ENCODE data around the gene ACSS2.

ACSS2 gene

DNA sequence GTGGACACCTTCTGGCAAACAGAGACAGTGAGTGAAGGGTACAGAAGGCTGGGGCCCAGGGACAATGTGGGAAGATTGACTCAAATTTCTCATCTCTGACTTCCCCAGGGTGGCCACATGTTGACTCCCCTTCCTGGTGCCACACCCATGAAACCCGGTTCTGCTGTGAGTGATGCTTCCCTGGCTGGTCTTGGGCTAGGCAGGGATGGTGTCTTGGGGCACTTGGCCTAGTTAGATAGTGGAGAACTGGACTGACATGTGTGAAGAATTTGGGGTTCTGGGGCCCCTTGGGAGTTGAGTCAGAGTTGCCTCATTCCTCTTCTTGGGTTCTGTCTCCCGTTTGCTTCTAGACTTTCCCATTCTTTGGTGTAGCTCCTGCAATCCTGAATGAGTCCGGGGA, 45.0 kb downstream of the ACSS2 start:
- TF ChIP-seq GATA3 (IDR thresholded peaks at IDR 0.05; ENCODE audit: low read depth, low read length) (no peak), GATA2 (IDR thresholded peaks at IDR 0.05; ENCODE audit: low read depth, low read length) (no peak)

DNA sequence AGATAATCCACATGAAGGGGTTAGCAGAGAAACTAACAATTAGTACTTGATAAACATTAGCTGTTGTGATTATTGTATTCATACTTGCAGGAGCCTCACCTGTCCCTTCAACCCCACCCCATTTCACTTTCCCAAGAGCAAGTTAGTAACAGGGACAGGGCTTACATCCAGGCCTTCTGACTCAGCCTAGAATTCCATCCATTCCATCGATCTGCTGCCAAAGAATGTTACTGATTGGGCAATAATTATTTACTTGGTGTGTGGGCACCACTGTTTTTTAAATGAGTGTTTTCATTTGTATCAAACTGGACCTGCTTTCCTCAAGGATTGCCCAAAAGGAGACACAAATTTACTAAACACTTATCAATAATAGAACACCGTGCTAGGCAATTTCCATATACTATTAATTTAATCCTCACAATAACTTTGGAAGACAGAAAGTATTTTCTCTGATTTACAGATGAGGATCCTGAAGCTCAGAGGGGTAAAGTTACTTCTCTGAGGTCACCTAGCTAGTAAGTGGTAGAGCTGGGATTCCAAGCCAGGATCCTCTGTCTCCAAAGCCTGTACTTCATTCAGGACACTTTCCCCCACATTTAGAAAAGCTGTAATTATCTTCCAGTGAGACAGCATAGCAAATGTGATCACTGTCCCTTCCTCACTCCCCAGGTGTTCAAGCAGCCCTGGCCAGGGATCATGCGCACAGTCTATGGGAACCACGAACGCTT, 46.4 kb downstream of the ACSS2 start:
- TF ChIP-seq GATA2 (IDR thresholded peaks at IDR 0.05; ENCODE audit: low read depth, low read length): no peak
- TF ChIP-seq GATA3 (IDR thresholded peaks at IDR 0.05; ENCODE audit: low read depth, low read length): no peak

DNA sequence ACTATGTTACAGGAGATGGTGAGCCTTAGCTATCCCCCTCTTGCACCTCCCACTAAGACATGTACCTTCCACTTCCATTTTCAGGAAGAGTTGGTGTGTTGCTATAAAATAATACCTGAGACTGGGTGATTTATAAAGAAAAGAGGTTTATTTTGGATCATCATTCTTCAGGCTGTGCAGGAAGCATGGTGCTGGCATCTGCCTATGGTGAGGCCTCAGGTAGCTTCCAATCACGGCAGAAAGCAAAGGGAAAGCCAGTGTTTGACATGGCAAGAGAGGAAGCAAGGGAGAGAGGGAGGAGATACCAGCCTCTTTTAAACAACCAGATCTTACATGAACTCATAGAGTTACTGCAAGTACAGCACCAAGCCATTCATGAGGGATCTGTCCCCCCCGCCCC, 47.0 kb downstream of the ACSS2 start:
- TF ChIP-seq GATA2 (IDR thresholded peaks at IDR 0.05; ENCODE audit: low read depth, low read length): no peak
- no peak for TF ChIP-seq GATA3 (IDR thresholded peaks at IDR 0.05; ENCODE audit: low read depth, low read length)

DNA sequence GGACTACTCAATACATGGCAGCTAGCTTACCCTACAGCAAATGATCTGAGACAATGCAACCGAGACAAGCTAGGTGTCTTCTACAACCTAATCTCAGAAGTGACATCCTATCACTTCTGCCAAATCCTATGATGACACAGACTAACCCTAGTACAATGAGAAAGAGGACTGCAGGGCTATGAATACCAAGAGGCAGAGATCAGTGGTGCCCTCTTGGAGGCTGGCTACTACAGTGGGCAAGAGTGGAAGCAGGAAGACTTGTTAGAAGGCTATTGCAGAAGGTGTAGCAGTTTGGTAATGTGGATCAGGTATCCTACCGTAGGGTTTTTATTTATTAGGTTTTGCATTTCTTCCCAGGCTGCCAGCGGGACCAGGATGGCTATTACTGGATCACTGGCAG, 48.9 kb downstream of the ACSS2 start:
- no peak for TF ChIP-seq GATA3 (IDR thresholded peaks at IDR 0.05; ENCODE audit: low read depth, low read length)
- no peak for TF ChIP-seq GATA2 (IDR thresholded peaks at IDR 0.05; ENCODE audit: low read depth, low read length)

DNA sequence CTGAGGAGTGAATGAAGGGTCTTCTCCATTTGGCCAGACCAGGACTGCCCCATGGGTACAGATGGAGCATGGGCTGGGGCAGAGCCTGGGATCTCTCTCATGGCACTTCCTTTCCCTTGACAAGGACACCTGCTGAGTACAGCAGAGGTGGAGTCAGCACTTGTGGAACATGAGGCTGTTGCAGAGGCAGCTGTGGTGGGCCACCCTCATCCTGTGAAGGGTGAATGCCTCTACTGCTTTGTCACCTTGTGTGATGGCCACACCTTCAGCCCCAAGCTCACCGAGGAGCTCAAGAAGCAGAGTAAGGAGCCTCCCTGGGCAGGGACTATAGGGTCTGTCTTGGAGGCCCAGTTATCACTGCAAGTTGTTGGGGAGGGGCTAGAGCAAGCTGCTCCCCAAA, 49.6 kb downstream of the ACSS2 start:
- no peak for TF ChIP-seq GATA2 (IDR thresholded peaks at IDR 0.05; ENCODE audit: low read depth, low read length)
- TF ChIP-seq GATA3 (IDR thresholded peaks at IDR 0.05; ENCODE audit: low read depth, low read length): no peak

DNA sequence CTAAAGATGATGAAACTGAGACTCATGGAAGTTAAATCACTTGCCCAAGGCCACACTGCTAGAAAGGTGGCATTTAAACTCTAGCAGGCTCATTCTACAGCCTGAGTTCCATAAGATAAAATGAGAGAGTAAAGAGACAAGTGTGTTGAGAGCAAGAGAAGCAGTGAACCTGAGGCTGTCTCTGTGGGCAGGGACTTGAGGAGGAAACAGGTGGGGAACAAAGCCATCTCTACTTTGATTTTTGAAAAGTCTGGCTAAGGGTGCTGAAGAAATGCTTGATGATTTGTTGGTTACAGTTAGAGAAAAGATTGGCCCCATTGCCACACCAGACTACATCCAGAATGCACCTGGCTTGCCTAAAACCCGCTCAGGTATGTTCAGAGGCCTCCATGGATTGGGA, 50.2 kb downstream of the ACSS2 start:
- TF ChIP-seq GATA2 (IDR thresholded peaks at IDR 0.05; ENCODE audit: low read depth, low read length) (no peak), GATA3 (IDR thresholded peaks at IDR 0.05; ENCODE audit: low read depth, low read length) (no peak)

DNA sequence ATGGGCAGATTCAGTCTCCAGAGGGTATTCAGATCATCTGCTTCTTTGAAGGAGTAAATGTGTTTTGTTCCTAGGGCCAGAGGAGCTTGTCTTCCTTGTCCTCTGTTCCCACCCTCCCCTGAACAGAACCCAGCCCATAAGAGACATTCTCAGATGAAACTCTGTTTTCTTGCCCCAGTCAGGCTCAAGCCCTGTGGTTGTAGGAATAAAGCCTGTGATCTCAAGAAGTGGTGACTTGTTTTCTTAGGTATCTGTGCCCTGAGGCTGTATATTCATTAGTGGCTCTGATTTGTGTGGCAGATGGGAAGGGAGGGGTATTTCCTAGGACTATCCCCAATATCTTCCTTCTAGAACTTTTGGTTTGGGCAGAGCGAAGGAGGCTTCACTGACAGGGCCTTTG, 51.3 kb downstream of the ACSS2 start:
- TF ChIP-seq GATA2 (IDR thresholded peaks at IDR 0.05; ENCODE audit: low read depth, low read length) (no peak), GATA3 (IDR thresholded peaks at IDR 0.05; ENCODE audit: low read depth, low read length) (no peak)

DNA sequence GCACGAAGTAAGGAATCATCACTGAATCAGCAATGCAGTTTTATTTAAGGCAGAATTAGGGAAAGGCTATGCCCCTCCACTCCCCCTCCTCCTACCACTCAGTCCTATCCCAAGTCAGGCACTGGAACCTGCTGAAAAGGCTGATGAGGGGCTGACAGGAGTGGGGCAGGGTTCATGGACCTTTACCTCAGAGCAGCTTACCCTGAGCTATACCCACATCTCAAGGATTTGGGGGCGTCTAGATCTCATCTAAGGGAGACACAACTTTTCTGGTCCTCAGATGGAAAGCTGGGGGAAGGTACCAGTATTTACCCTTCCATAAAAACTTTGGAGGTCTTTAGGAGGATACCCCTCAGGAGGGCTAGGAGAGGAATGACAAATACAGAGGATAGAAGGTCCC, 52.0 kb downstream of the ACSS2 start:
- TF ChIP-seq GATA2 (IDR thresholded peaks at IDR 0.05; ENCODE audit: low read depth, low read length) (no peak), GATA3 (IDR thresholded peaks at IDR 0.05; ENCODE audit: low read depth, low read length) (no peak)

DNA sequence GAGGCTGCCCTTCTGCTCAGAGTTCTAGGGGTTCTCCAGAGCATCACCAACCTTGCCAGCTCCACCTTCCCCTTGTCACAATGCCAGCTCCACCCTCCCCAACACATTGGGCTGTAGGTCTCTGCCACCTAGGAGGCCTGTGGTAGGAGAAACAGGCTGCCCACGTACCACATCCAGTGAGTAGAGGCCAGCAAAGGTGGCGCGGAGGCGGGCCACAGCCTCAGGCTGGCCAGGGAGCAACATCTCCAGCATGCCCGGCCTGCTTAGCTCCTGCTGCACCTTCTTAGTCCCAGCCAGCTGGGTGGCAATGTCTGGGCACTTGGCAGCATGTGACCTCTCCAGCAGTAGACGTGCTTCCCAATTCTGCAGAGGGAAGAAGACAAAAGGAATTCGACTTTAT, 55.4 kb downstream of the ACSS2 start:
- no peak for TF ChIP-seq GATA2 (IDR thresholded peaks at IDR 0.05; ENCODE audit: low read depth, low read length)
- no peak for TF ChIP-seq GATA3 (IDR thresholded peaks at IDR 0.05; ENCODE audit: low read depth, low read length)

DNA sequence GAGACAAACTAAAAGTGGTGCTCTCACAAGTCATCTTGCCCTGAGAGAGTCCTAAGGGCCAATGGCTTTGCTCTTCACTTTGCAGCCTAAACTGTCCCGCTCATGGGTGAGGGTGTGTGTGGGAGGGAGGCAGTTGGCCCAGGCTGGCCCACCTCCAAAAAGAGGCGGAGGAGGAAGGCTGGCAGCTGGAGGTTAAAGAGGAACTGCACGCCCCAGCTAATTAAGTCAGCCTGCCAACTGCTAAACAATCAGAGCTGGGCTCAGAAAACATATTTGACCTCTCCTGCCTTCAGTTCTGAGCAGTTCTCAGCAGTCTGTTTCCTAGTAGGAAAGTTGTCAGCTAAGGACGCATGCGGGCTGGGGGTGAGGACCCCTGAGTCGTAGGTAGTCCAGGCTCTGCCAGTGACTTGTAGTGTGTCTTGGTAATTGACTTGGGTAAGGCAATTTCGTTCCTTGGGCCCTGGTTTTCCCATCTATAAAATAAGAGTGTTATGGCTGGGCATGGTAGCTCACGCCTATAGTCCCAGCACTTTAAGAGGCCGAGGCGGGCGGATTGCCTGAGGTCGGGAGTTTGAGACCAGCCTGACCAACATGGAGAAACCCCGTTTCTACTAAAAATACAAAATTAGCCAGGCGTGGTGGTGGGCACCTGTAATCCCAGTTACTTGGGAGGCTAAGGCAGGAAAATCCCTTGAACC, 62.2 kb downstream of the ACSS2 start:
- TF ChIP-seq GATA2 (IDR thresholded peaks at IDR 0.05; ENCODE audit: low read depth, low read length): no peak
- TF ChIP-seq GATA3 (IDR thresholded peaks at IDR 0.05; ENCODE audit: low read depth, low read length): no peak

DNA sequence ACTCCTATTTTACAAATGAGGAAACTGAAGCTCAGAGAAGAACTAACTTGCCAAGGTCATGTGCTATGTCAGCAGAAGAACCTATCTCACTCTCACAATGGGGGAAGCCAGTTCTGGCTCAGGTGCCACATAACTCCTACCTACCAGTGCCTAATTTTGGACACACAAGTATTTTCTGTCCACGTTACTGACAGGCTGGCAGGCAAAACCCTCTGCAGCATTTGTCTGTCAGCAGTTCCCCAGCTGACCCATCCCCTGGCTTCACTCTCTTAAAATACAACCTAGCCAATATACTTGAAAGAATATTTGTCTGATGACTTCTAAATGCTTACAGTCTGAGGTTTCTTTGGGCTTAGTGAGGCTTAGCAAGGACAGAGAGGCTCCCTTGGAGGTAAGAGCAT, 63.7 kb downstream of the ACSS2 start:
- TF ChIP-seq GATA2 (IDR thresholded peaks at IDR 0.05; ENCODE audit: low read depth, low read length) (no peak), GATA3 (IDR thresholded peaks at IDR 0.05; ENCODE audit: low read depth, low read length) (no peak)

DNA sequence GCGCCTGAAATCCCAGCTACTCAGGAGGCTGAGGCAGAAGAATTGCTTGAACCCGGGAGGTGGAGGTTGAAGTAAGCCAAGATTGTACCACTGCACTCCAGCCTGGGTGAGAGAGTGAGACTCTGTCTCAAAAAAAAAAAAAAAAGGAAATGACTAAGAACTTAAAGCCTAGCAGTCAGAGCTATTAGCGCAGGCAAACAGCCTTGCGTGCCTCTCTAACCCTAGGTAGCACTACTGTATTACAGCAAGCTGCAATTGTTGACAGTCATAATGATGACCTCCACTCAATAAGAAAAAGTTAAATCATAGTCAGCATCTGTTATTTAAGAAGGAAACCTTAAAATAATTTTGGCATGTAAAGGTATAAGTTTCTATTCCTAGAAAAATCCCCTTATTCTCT, 64.8 kb downstream of the ACSS2 start:
- TF ChIP-seq GATA3 (IDR thresholded peaks at IDR 0.05; ENCODE audit: low read depth, low read length): no peak
- no peak for TF ChIP-seq GATA2 (IDR thresholded peaks at IDR 0.05; ENCODE audit: low read depth, low read length)

DNA sequence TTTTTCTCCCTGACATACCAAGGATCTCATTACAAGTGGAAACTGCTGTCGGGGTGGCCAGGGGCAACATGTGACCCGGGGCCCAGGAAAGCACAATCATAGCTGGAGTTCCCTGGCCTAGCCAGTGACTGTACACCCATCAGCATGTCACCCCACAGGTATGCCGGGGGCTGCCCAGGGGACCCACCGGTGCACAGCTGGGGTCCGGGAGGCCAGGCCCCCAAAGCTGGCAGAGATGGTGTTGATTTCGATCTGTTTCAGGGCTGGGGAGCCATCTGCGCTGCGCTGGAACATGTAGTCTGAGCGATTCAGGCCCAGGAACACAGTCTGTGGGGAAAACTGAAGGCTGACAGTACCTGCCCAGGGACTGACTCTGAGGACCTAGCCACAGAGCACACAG, 65.9 kb downstream of the ACSS2 start:
- TF ChIP-seq GATA2 (IDR thresholded peaks at IDR 0.05; ENCODE audit: low read depth, low read length): no peak
- TF ChIP-seq GATA3 (IDR thresholded peaks at IDR 0.05; ENCODE audit: low read depth, low read length): no peak

DNA sequence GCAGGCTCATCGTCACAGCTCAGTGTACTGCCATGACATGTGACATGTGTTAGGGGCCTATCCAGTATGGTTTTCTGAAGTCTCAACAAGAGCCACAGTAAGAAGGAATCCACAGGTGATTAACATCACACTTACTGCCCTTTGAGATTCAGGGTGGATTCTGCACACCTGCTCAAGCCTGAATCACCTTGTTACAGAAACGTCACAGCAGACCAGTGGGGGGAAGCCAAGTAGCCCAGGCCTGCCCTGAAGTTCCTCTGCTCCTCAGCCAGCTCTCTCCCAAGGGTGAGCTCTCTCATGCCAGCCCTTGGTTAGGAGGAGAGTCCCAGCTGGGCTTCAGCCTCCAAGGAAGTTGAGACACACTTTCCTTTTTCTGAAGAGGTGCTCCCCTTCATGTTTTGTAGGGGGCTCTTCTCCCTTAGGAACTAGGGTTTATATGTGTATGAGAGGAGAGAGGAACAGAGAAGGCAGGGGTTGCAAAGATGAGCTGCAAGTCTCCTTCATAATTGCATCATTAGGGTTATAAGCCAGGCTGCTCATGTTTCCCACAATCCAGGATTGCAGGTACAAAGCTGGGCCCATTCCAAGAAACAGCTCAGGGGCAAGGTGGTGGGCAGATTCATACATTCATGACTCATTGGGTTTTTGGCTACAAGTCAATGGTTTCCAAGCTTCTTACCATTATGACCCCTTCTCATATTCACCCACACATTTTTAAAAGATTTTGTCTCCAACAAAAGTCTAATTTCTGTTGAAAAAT, 67.6 kb downstream of the ACSS2 start:
- TF ChIP-seq GATA2 (IDR thresholded peaks at IDR 0.05; ENCODE audit: low read depth, low read length) (no peak), GATA3 (IDR thresholded peaks at IDR 0.05; ENCODE audit: low read depth, low read length) (no peak)
